DND-41 (cell line): ENCODE results near the gene STRADA.

Source experiments
- EZH2 ChIP-seq: IDR thresholded peaks from 3 replicates; pipeline ENCODE4 v1.6.1; 2012; ENCODE audit warnings: borderline replicate concordance, low read depth, mild to moderate bottlenecking, moderate library complexity, low read length, inconsistent platforms; ENCODE audit not compliant: severe bottlenecking
- TF ChIP-seq, protein P1 (sequence below): IDR thresholded peaks from 2 replicates; pipeline ENCODE4 v1.5.1; 2012; ENCODE audit warnings: borderline replicate concordance, low read length, moderate library complexity, mild to moderate bottlenecking; ENCODE audit not compliant: poor library complexity, severe bottlenecking; ENCODE audit errors: extremely low read depth

DNA sequence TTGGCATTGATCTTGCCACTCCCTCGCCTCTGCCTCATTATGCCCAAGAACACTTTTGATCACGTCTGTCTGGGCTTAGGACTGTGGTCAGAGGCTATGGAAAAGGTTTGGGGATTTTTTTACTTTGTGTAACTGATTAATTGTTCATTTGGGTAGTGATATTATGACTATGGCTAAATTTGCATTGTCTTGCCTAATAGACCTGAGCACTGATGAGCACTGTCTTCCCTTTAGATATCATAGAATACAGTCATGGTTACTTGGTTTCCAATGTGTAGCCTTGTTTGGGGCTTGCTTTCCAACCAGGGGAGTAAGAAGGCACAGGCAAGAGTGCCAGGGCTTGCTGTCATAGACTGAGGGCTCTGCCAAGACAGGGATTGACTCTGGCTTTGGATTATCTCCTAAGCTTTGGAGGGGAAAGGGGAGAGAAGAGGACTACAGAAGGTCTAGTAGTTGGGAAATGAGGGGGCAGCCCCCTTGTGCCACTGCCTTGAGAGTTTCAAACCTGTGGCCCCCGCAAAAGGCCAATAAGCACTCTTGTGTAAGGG is 55.4 kb downstream of the STRADA start:
- TF ChIP-seq, protein P1, sequence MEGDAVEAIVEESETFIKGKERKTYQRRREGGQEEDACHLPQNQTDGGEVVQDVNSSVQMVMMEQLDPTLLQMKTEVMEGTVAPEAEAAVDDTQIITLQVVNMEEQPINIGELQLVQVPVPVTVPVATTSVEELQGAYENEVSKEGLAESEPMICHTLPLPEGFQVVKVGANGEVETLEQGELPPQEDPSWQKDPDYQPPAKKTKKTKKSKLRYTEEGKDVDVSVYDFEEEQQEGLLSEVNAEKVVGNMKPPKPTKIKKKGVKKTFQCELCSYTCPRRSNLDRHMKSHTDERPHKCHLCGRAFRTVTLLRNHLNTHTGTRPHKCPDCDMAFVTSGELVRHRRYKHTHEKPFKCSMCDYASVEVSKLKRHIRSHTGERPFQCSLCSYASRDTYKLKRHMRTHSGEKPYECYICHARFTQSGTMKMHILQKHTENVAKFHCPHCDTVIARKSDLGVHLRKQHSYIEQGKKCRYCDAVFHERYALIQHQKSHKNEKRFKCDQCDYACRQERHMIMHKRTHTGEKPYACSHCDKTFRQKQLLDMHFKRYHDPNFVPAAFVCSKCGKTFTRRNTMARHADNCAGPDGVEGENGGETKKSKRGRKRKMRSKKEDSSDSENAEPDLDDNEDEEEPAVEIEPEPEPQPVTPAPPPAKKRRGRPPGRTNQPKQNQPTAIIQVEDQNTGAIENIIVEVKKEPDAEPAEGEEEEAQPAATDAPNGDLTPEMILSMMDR = no peak
- TF ChIP-seq EZH2 = no peak
